GM19238 (cell line): ENCODE data around the gene EFHC2.

Experiments used
- DNase-seq: peaks from one replicate; pipeline ENCODE4 v3.0.0; 2011; ENCODE audit warnings: low spot score; ENCODE audit not compliant: insufficient read length

Gene EFHC2

GRCh38 chrX:44152852-44153251, 190.6 kb downstream of the EFHC2 start:
- DNase-seq, result no peak

- no peak for DNase-seq
Measured at GRCh38 chrX:44147130-44147529, 196.3 kb downstream of the EFHC2 start.

- DNase-seq, result no peak
Measured at GRCh38 chrX:44144177-44144945, 199.1 kb downstream of the EFHC2 start.

DNA sequence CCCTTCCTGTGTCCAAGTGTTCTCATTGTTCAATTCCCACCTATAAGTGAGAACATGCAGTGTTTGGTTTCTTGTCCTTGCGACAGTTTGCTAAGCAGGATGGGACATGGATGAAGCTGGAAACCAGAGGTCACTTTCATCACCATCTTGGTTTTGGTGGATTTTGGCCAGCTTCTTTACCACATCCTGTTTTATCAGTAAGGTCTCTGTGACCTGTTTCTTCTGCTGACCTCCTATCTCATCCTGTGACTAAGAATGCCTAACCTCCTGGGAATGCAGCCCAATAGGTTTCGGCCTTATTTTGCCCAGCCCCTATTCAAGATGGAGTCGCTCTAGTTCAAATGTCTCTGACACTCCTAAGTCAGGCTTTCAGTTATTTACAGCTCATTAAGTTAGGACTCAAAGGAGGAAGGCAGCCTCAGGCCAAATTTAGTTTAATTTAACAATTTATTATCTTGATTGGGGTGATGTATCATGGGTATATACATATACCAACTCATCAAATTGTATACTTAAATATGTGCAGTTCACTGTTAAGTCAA, 200.3 kb downstream of the EFHC2 start:
- DNase-seq, result no peak

DNA sequence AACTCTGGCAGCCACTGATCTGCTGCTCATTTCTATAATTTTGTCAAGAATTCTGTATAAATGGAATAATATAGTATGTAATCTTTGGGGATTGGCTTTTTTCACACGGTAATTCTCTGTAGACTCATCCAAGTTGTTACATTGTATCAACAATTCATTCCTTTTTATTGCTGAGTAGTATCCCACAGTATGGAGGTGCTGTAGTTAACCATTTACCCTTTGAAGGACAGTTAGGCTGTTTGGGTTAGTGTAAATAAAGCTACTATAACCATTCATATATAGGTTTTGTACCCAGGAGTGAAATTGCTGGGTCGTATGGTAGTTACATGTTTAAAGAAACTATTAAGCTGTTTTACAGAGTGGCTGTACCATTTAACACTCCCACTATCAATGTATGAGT, 213.3 kb downstream of the EFHC2 start:
- no peak for DNase-seq

- no peak for DNase-seq
Measured at GRCh38 chrX:44113337-44113736, 230.1 kb downstream of the EFHC2 start.

- DNase-seq, result no peak
Measured at GRCh38 chrX:44106864-44107263, 236.6 kb downstream of the EFHC2 start.

DNA sequence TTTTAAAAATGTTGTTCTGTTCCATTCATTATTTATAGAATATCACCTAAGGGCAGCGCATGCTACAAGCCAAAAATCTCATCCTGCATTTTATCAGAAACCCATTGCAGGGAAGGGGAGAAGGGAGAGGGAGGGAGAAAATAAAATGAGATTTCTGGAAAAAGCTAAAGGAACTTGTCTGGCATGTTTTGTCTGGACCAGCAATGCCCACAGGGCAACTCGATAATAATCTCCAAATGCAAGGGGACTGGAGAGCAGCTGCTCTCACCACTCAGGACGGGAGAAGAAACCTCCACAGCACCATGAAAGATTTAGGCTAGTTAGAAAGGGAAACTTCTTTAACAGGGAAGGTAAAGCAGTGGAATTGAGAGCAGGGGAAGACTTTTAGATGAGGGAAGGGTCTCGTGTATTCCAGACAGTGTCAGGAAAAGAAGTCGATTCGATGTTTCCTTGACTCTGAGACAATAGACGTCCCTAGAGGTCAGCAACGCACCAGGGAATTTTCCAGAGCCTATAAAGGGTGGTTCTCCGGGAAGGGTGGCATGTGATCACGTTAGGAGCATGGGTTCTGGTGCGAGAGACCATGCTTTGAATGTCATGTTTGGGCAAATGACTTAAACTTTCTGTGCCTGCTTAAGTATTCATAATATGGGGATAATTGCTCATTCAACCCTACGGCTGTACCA, 238.1 kb downstream of the EFHC2 start:
- no peak for DNase-seq

- DNase-seq, result no peak
Measured at GRCh38 chrX:44104699-44105098, 238.8 kb downstream of the EFHC2 start.

- DNase-seq, result no peak
Measured at GRCh38 chrX:44101281-44101680, 242.2 kb downstream of the EFHC2 start.

- DNase-seq, result no peak
Measured at GRCh38 chrX:44099366-44099765, 244.1 kb downstream of the EFHC2 start.
